H9 (cell line): ENCODE measurements around the gene DNAJB6. TPM values are rescaled to one million over a fixed set of nuclear protein-coding genes. Genes with fewer than 3 reads are reported as not detected.

ENCODE experiments used
- DNase-seq: peaks from one replicate; pipeline ENCODE4 v3.0.0-alpha.2; 2017
- H2AFZ ChIP-seq: one replicate; pipeline ENCODE4 v1.6.1; 2013; ENCODE audit warnings: mild to moderate bottlenecking, low read length, control low read depth, moderate library complexity
- H2AK5ac ChIP-seq: 2 replicates; pipeline ENCODE4 v1.6.1; 2013; ENCODE audit warnings: low read length, control low read depth, mixed read lengths; ENCODE audit not compliant: insufficient read length
- H2BK120ac ChIP-seq: one replicate; pipeline ENCODE4 v1.6.1; 2013; ENCODE audit warnings: low read depth, mild to moderate bottlenecking, low read length, control low read depth, inconsistent platforms; ENCODE audit not compliant: poor library complexity, severe bottlenecking
- H2BK12ac ChIP-seq: 2 replicates; pipeline ENCODE4 v1.6.1; 2013; ENCODE audit warnings: low read length, control low read depth, mixed read lengths, low read depth; ENCODE audit not compliant: insufficient read length
- H2BK15ac ChIP-seq: 2 replicates; pipeline ENCODE4 v1.6.1; 2013; ENCODE audit warnings: low read depth, low read length, control low read depth
- H2BK20ac ChIP-seq: one replicate; pipeline ENCODE4 v1.6.1; 2013; ENCODE audit warnings: low read depth, mild to moderate bottlenecking, low read length, control low read depth, inconsistent platforms; ENCODE audit not compliant: poor library complexity, severe bottlenecking
- H2BK5ac ChIP-seq: 2 replicates; pipeline ENCODE4 v1.6.1; 2013; ENCODE audit warnings: low read length, control low read depth, mixed read lengths; ENCODE audit not compliant: insufficient read length
- H3K14ac ChIP-seq: 2 replicates; pipeline ENCODE4 v1.6.1; 2013; ENCODE audit warnings: low read length, control low read depth; ENCODE audit not compliant: insufficient read depth
- H3K18ac ChIP-seq: 2 replicates; pipeline ENCODE4 v1.6.1; 2013; ENCODE audit warnings: low read depth, mild to moderate bottlenecking, mixed read lengths, low read length, control low read depth; ENCODE audit not compliant: insufficient read length
- H3K23ac ChIP-seq: 2 replicates; pipeline ENCODE4 v1.6.1; 2013; ENCODE audit warnings: low read length, control low read depth, mixed read lengths, low read depth; ENCODE audit not compliant: insufficient read length
- H3K23me2 ChIP-seq: 2 replicates; pipeline ENCODE4 v1.6.1; 2013; ENCODE audit warnings: low read depth, mild to moderate bottlenecking, mixed read lengths, low read length, control low read depth; ENCODE audit not compliant: insufficient read length, poor library complexity, severe bottlenecking
- H3K27ac ChIP-seq: 2 replicates; pipeline ENCODE4 v1.5.1; 2013; ENCODE audit warnings: low read length, control low read depth, mixed read lengths, low read depth; ENCODE audit not compliant: insufficient read length
- H3K27me3 ChIP-seq: 2 replicates; pipeline ENCODE4 v1.6.1; 2013; ENCODE audit warnings: low read length, control low read depth, inconsistent platforms; ENCODE audit not compliant: insufficient read depth
- H3K4ac ChIP-seq: 2 replicates; pipeline ENCODE4 v1.6.1; 2013; ENCODE audit warnings: low read depth, mild to moderate bottlenecking, control low read depth, inconsistent platforms, low read length, moderate library complexity
- H3K4me1 ChIP-seq: 2 replicates; pipeline ENCODE4 v1.6.1; 2013; ENCODE audit warnings: low read length, control low read depth, inconsistent platforms; ENCODE audit not compliant: insufficient read depth
- H3K4me2 ChIP-seq: 2 replicates; pipeline ENCODE4 v1.6.1; 2013; ENCODE audit warnings: low read length, control low read depth, mixed read lengths; ENCODE audit not compliant: insufficient read length, insufficient read depth
- H3K56ac ChIP-seq: 2 replicates; pipeline ENCODE4 v1.6.1; 2013; ENCODE audit warnings: low read depth, mild to moderate bottlenecking, mixed read lengths, low read length, control low read depth; ENCODE audit not compliant: insufficient read length
- H3K79me1 ChIP-seq: 2 replicates; pipeline ENCODE4 v1.6.1; 2013; ENCODE audit warnings: low read depth, mild to moderate bottlenecking, moderate library complexity, low read length, control low read depth, inconsistent platforms; ENCODE audit not compliant: insufficient read depth, poor library complexity, severe bottlenecking
- H3K79me2 ChIP-seq: 2 replicates; pipeline ENCODE4 v1.6.1; 2013; ENCODE audit warnings: low read length, control low read depth, inconsistent platforms; ENCODE audit not compliant: insufficient read depth
- H3K9ac ChIP-seq: 2 replicates; pipeline ENCODE4 v1.6.1; 2013; ENCODE audit warnings: low read length, control low read depth, mixed read lengths; ENCODE audit not compliant: insufficient read length; ENCODE audit errors: extremely low read depth
- H3K9me3 ChIP-seq: one replicate; pipeline ENCODE4 v1.6.1; 2013; ENCODE audit warnings: low read depth, low read length, inconsistent platforms; ENCODE audit not compliant: control insufficient read depth
- H3T11ph ChIP-seq: one replicate; pipeline ENCODE4 v1.6.1; 2013; ENCODE audit warnings: mild to moderate bottlenecking, low read length, control low read depth, inconsistent platforms
- H4K20me1 ChIP-seq: one replicate; pipeline ENCODE4 v1.6.1; 2013; ENCODE audit not compliant: control insufficient read depth, insufficient read length, insufficient read depth
- H4K5ac ChIP-seq: 2 replicates; pipeline ENCODE4 v1.6.1; 2013; ENCODE audit warnings: low read depth, mild to moderate bottlenecking, mixed read lengths, low read length, control low read depth; ENCODE audit not compliant: insufficient read length
- H4K8ac ChIP-seq: replicated peaks from 2 replicates; pipeline ENCODE4 v1.6.1; 2013; ENCODE audit warnings: low read length, control low read depth, mixed read lengths, low read depth; ENCODE audit not compliant: insufficient read length
- H4K91ac ChIP-seq: 2 replicates; pipeline ENCODE4 v1.6.1; 2013; ENCODE audit warnings: low read depth, mild to moderate bottlenecking, moderate library complexity, mixed read lengths, low read length, control low read depth; ENCODE audit not compliant: insufficient read length
- H3K27ac Mint-ChIP-seq, 3 experiments: 2 replicates in 2 of 3; 3 replicates in 1 of 3; pipeline ENCODE4 v1.8.0; 2020 to 2021; ENCODE audit warnings: mixed read lengths in 3 of 3, mild to moderate bottlenecking in 1 of 3, moderate library complexity in 1 of 3
- H3K27me3 Mint-ChIP-seq: 2 replicates; pipeline ENCODE4 v1.8.0; 2021; ENCODE audit warnings: low read depth, mild to moderate bottlenecking, moderate library complexity, mixed read lengths
- H3K36me3 Mint-ChIP-seq, 3 experiments: 2 replicates in 2 of 3; 3 replicates in 1 of 3; pipeline ENCODE4 v1.8.0; 2020 to 2021; ENCODE audit warnings: low read depth in 3 of 3, mixed read lengths in 3 of 3; ENCODE audit not compliant: insufficient read depth in 1 of 3
- H3K4me1 Mint-ChIP-seq, 2 experiments: 2 replicates each; pipeline ENCODE4 v1.8.0; 2020; ENCODE audit warnings: mixed read lengths in 2 of 2
- H3K4me3 Mint-ChIP-seq, 2 experiments: 2 replicates in 1 of 2; 3 replicates in 1 of 2; pipeline ENCODE4 v1.8.0; 2020 to 2021; ENCODE audit warnings: mild to moderate bottlenecking in 2 of 2, mixed read lengths in 2 of 2, moderate library complexity in 1 of 2
- H3K9me3 Mint-ChIP-seq, 2 experiments: 2 replicates in 1 of 2; 3 replicates in 1 of 2; pipeline ENCODE4 v1.8.0; 2020; ENCODE audit warnings: mild to moderate bottlenecking in 2 of 2, mixed read lengths in 2 of 2, moderate library complexity in 1 of 2
- WGBS: extraction: QIAGEN DNeasy Blood & Tissue Kit; methylation state at CpG from one replicate; pipeline ENCODE4 v1.1.7; 2013; ENCODE audit warnings: missing lambda C conversion rate, low lambda C conversion rate, mixed read lengths; ENCODE audit not compliant: insufficient read length; ENCODE audit errors: extremely low coverage; 5-methylcytosine and 5-hydroxymethylcytosine counted together
- total RNA-seq: library from RNA; stranded (reverse); gene quantifications from 2 replicates; pipeline ENCODE4 v1.2.1, GENCODE V29; 2021
- TF ChIP-seq, protein P1 (sequence below): fragments of 200-600 bp; sonication (generic); conservative IDR thresholded peaks from 3 replicates; pipeline ENCODE4 v1.8.0; 2021; ENCODE audit warnings: antibody characterized with exemption, mild to moderate bottlenecking

Gene DNAJB6
- total RNA-seq, 1 experiment from 2014 or later: 215 TPM

DNA sequence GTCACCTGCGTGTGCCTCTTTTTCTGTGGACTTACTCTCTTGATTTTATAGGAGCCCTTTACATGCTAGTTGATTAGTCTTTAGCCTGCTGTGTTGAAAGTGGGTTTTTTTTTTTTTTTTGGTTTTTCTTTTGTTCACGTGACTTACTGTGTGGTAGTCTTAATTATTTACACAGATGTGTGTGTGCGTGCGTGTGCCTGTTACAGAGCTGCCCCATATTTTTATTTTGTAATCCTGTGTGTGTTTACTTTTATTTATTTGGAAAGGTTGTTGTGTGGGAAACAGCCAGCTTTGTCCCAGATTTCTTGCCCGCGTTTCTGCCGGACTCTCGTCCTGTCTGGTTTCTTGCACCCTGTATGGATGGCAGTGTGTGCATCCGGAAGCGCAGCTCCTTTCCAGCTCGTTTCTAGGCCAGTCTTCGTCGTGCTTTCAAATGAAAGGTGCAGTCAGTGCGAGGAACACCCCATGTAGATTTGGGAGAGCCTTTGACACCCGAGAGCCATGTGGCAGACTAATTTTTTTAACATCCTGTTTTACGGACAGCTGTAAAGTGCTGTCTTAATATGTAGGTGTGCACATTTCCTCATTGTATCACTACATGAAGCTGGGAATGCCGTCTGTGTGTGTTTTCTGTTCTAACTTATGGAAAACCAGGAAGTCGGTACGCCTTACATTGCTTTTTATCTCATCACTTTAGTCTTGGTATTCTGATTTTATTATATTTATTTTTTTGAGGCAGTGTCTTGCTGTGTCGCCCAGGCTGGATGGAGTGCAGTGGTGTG is 55.6 kb downstream of the DNAJB6 start:
- Histone ChIP-seq H3K79me2 (peaks cover 20% of the 10 kb centered on the region; the same call in 1 of the 2 replicates), H4K8ac (no peak overlapping the region), H3T11ph (no peak overlapping the region), H3K4me2 (no peak overlapping the region), H2BK15ac (no peak overlapping the region), H3K4me1 (no peaks in the 10 kb centered on the region), H3K23ac (no peak overlapping the region), H3K79me1 (peaks cover 4% of the 10 kb centered on the region), H2BK5ac (no peak overlapping the region), H3K14ac (no peak overlapping the region), H3K18ac (no peak overlapping the region), H2AFZ (no peak overlapping the region), H2BK20ac (no peak overlapping the region), H3K56ac (no peak overlapping the region), H3K9ac (no peak overlapping the region), H4K5ac (no peak overlapping the region), H2AK5ac (no peak overlapping the region), H3K27ac (no peak overlapping the region), H4K20me1 (no peaks in the 10 kb centered on the region), H2BK120ac (no peak overlapping the region), H2BK12ac (no peak overlapping the region), H4K91ac (no peak overlapping the region), H3K4ac (no peak overlapping the region), H3K23me2 (no peaks in the 10 kb centered on the region), H3K9me3 (no peaks in the 10 kb centered on the region), H3K27me3 (no peaks in the 10 kb centered on the region)
- no CpG with 5 or more reads among the region's 20 CpGs for WGBS
- Mint-ChIP-seq H3K27me3 (no peaks in the 10 kb centered on the region), H3K27ac (peak overlapping the region in 2 of 3 experiments; percentile 38 to 76; a peak in 4 of 7 replicates), H3K9me3 (no peaks in the 10 kb centered on the region), H3K4me1 (peaks cover 7 to 12% of the 10 kb centered on the region in 2 experiments; a peak in 3 of 4 replicates), H3K4me3 (no peak overlapping the region; a peak in 1 of 5 replicates), H3K36me3 (peaks cover 33 to 60% (median 45%) of the 10 kb centered on the region in 3 experiments)
- no peak for DNase-seq
- TF ChIP-seq, protein P1, sequence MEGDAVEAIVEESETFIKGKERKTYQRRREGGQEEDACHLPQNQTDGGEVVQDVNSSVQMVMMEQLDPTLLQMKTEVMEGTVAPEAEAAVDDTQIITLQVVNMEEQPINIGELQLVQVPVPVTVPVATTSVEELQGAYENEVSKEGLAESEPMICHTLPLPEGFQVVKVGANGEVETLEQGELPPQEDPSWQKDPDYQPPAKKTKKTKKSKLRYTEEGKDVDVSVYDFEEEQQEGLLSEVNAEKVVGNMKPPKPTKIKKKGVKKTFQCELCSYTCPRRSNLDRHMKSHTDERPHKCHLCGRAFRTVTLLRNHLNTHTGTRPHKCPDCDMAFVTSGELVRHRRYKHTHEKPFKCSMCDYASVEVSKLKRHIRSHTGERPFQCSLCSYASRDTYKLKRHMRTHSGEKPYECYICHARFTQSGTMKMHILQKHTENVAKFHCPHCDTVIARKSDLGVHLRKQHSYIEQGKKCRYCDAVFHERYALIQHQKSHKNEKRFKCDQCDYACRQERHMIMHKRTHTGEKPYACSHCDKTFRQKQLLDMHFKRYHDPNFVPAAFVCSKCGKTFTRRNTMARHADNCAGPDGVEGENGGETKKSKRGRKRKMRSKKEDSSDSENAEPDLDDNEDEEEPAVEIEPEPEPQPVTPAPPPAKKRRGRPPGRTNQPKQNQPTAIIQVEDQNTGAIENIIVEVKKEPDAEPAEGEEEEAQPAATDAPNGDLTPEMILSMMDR: no peak
